Right lung (tissue), 5 donors: ENCODE results near the gene CCDC38. TPM values are rescaled to one million over a fixed set of nuclear protein-coding genes. Genes with fewer than 3 reads are reported as not detected.
"Not testable (repeated sequence)": the region's sequence is repeated elsewhere in the genome, so short reads cannot be mapped to it uniquely, and the experiment has no call there.

Experiments
- DNase-seq, 2 donors: peaks; one replicate each; pipeline ENCODE4 v3.0.0-alpha.2; 2013
- polyA plus RNA-seq, 5 donors: library from polyadenylated mRNA; unstranded; fragments of 120-200 nt; gene quantifications; one replicate each; pipeline versions ENCODE4 v1.2.1 to v1.2.3, GENCODE V29; 2013; ENCODE audit warnings: inconsistent platforms in 1 of 5, low replicate concordance in 1 of 5; ENCODE audit not compliant: insufficient read length in 5 of 5, insufficient read depth in 1 of 5

Gene CCDC38
- polyA plus RNA-seq, 5 donors: 0.28 to 0.96 (median 0.90) TPM

GRCh38 chr12:95882873-95883272 is 59.5 kb downstream of the CCDC38 start:
- no peak for DNase-seq

GRCh38 chr12:95882080-95882479 is 60.3 kb downstream of the CCDC38 start:
- no peak for DNase-seq

GRCh38 chr12:95881331-95881955 is 61.0 kb downstream of the CCDC38 start:
- DNase-seq: no peak

- no peak for DNase-seq
Measured at GRCh38 chr12:95880895-95881294, 61.5 kb downstream of the CCDC38 start.

- no peak for DNase-seq
Measured at GRCh38 chr12:95877622-95878021, 64.8 kb downstream of the CCDC38 start.

GRCh38 chr12:95874452-95874851 is 68.0 kb downstream of the CCDC38 start:
- DNase-seq: no peak

GRCh38 chr12:95870897-95871296 is 71.5 kb downstream of the CCDC38 start:
- no peak for DNase-seq

- DNase-seq: no peak
Measured at GRCh38 chr12:95863337-95863736, 79.1 kb downstream of the CCDC38 start.

GRCh38 chr12:95862038-95862437 is 80.4 kb downstream of the CCDC38 start:
- DNase-seq: no peak

- DNase-seq: no peak
Measured at GRCh38 chr12:95859947-95860850, 82.2 kb downstream of the CCDC38 start.

- DNase-seq: no peak
Measured at GRCh38 chr12:95859344-95859816, 83.0 kb downstream of the CCDC38 start.

- DNase-seq: peak; percentile 95 to 98
Measured at GRCh38 chr12:95858451-95859343, 83.7 kb downstream of the CCDC38 start, which contains the start of gene SNRPF. Gene SNRPF, plus strand, starts transcription at chr12:95858952. Its CDS starts 122 bp downstream, at chr12:95859074.

- no peak for DNase-seq
Measured at GRCh38 chr12:95857799-95858198, 84.6 kb downstream of the CCDC38 start.

- no peak for DNase-seq
Measured at GRCh38 chr12:95857156-95857555, 85.3 kb downstream of the CCDC38 start.

GRCh38 chr12:95852133-95852532 is 90.3 kb downstream of the CCDC38 start:
- DNase-seq: no peak

GRCh38 chr12:95851606-95852005 is 90.8 kb downstream of the CCDC38 start:
- no peak for DNase-seq

- DNase-seq: peak in 1 of 2 donors; percentile 51
Measured at GRCh38 chr12:95848575-95849388, 93.6 kb downstream of the CCDC38 start.

- not testable (repeated sequence) for DNase-seq
Measured at GRCh38 chr12:95842426-95842825, 100.0 kb downstream of the CCDC38 start.

- DNase-seq: no peak
Measured at GRCh38 chr12:95838125-95838524, 104.3 kb downstream of the CCDC38 start.

- no peak for DNase-seq
Measured at GRCh38 chr12:95837240-95838038, 105.0 kb downstream of the CCDC38 start.
